ENCODE results near the gene F2RL1.
"Not testable (repeated sequence)": the region's sequence is repeated elsewhere in the genome, so short reads cannot be mapped to it uniquely, and the experiment has no call there.

Gene F2RL1, protein sequence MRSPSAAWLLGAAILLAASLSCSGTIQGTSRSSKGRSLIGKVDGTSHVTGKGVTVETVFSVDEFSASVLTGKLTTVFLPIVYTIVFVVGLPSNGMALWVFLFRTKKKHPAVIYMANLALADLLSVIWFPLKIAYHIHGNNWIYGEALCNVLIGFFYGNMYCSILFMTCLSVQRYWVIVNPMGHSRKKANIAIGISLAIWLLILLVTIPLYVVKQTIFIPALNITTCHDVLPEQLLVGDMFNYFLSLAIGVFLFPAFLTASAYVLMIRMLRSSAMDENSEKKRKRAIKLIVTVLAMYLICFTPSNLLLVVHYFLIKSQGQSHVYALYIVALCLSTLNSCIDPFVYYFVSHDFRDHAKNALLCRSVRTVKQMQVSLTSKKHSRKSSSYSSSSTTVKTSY

DNA sequence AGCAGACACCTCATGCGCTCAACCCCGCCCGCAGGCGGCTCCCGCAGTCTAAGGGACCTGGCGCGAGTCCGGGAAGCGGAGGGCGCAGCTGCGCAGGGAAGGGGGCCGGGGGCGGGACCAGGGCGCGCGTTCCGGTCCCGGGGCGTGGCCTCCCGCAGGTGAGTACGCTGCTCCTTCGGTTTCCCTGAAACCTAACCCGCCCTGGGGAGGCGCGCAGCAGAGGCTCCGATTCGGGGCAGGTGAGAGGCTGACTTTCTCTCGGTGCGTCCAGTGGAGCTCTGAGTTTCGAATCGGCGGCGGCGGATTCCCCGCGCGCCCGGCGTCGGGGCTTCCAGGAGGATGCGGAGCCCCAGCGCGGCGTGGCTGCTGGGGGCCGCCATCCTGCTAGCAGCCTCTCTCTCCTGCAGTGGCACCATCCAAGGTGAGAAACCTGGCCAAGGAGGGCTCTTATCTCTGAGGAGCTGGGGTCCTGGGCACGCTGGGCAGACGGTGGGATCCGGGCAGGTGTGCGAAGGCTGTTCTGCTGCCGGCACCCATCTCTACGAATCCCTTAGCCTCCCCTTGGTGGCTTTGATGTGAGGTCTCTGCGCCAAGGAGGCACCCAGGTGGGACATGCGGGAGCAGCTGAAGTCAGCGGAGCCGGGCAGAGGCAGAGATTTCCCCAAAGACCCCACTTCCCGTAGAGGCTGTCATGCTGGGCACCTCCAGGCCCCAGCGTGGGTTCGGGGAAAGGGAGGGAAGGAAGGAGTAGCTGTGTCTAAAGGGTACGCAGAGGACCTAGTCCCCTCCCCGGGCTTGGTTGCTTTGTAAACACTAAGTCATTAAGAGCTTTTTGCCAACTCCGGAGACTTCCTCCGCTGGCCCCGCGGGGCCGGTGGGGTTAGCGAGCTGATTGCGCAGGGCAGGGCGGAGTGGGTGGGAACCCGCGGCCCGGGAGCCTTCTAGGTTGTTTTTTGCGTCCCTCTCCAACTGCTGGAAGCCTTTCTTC, at the start of gene F2RL1:
TSS of gene F2RL1 (plus strand) at position 187 of the 988 bp plus-strand sequence. CDS start at position 340, 153 bp downstream.
- no peak for FAIRE-seq

DNA sequence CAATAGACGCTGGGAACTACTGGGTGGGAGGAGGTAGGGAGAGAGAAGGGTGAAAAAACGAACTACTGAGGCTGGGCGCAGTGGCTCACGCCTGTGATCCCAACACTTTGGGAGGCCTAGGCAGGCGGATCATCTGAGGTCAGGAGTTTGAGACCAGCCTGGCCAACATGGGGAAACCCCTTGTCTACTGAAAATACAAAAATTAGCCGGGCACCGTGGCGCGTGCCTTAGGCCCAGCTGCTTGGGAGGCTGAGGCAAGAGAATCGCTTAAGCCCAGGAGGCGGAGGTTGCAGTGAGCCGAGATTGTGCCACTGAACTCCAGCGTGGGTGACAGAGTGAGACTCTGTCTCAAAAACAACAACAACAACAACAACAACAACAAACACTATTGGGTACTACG, 47.8 kb upstream of the F2RL1 start:
- FAIRE-seq = not testable (repeated sequence)

DNA sequence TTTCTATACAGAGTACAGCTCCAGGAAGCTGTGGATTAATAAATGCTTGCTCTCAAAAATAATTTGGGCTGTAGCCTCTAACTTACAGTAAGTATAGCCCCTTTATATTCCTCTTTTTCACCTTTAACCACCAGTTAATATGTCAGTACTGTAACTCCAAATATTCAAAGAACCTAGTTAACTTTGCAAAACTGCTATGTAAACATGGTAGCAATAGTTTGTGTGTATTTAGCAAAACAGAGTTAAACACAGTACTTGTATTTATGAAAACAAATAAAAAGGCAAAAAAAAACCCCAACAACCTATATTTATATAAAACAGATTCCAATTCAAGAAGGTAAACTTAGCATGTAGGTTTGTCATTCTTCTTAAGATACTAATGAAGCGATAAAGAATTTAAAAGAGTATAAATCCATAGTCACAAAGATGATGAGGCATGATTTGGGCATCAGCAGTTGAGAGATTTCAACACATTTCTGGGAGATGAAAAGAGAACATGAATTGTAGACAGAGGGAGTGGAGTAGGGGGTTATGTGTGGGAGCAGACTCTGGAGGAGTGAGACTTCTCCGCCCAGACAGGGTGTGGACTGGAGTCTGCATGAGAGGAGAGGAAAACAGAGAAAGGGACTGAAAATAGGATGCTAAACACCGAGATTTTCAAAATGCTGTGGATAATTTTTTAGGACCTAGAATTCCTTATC, 47.0 kb upstream of the F2RL1 start:
- peak; percentile 71 for FAIRE-seq

DNA sequence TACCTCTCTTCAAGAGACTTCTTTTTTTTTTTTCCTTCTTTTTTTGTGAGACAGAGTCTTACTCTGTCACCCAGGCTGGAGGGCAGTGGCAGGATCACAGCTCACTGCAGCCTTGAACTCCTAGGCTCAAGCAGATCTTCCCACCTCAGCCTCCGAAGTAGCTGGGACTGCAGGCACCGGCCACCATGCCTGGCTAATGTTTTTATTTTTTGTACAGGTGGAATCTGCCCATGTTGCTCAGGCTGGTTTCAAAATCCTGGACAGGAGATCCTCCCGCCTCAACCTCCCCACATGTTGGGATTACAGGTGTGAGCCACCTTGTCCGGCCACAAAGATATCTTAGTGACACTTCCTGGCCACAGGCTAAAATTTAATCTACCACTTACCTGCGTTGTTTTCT, 42.9 kb upstream of the F2RL1 start:
- no peak for FAIRE-seq

DNA sequence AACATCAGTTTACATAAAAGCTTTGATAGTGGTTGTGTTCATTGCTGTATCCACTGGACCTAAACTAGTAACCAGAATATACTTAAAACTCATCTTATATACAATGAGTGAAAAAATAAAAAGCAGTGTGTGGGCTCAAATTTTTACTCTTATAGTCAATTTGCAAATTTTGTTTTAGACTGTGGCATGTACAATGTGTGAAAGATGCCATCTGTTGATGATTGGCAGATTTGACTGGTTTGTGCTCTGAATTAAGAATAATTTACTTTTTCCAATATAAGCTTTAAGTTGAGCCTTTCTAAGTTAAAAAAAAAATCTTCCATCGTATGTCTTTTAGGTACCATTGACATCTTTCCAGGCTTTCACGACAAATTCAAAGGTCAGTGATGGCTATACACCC, 42.4 kb upstream of the F2RL1 start:
- FAIRE-seq = no peak

DNA sequence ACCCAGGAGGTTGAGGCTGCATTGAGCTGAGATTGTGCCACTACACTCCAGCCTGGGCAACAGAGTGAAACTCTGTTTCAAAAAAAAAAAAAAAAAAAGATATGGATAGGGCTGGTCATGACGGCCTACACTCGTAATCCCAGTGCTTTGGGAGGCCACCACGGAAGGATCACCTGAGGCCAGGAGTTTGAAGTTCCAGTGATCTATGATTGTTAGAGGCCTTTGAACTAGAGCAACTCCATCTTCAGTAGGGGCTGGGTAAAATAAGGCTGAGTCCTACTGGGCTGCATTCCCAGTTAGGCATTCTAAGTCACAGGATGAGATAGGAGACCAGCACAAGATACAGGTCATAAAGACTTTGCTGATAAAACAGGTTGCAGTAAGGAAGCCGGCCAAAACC, 38.2 kb upstream of the F2RL1 start:
- FAIRE-seq = not testable (repeated sequence)

DNA sequence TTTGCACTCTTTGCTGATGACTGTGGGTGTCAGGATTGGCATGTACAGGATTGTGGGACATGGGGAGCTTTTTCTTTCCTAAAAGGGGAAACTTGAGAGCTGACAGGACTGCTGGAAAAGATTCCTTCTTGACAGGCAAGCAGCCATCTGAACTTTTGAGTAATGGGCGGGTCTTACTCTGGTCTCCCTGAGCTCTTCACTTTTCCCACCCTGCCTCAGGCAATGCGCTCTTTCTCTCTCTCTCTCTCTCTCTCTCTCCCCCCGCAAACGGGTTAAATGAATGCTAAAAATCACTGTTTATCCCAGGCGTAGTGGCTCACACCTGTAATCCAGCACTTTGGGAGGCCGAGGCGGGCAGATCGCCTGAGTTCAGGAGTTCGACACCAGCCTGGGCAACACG, 37.1 kb upstream of the F2RL1 start:
- no peak for FAIRE-seq

DNA sequence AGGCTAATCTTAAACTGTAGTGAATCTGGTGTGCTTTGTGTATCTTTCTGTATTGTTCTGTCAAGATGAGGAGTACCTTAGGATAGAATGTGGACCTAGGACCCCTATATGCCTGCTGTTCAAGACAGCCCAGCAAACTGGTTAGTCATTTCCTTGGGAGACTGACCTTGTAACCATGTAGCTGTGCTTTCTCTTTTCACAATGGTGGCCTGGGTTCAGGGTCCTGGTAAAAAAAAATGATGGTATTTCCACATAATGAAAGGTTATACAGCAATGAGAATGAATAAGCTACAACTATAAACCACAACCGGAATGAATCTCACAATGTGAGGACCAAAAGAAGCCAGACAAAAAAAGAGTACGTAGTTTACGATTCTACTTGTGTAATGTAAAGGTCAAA, 36.4 kb upstream of the F2RL1 start:
- FAIRE-seq = no peak

DNA sequence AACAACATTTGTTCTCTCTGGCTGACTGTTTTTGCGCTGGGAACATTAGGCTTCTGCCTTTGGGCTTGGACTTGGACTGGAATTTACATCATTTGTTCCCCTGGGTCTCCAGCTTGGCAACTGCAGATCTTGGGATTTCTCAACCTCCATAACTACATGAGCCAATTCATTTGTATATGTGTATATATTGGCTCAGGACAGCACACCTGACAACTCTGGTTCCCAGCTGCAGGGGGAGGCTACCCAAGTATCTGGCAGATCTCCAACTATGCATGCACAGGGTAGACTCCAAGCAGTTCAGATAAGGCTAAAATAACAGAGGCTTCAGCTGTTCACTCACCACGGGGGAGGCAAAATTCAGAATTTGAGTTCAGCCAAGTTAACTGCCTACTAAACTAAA, 31.6 kb upstream of the F2RL1 start:
- no peak for FAIRE-seq

DNA sequence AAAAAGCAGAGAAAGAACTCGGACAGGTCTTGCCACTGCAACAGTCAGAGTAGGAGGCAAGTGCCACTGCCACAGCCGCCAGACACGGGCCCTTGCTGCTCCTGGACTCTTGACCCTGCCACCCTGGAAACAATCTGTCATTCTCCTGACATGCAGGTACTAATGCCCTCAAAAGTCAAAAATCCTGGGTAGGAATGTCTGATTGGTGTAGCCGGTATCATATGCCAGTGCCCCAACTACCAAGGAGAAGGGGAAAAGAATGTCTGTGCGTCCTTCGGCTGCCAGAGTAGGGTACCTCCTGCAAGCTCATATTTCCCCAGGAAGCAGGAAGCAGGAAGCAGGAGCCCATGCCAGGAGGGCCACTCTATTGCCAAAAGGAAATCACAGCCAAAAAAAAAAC, 30.5 kb upstream of the F2RL1 start:
- FAIRE-seq = no peak

DNA sequence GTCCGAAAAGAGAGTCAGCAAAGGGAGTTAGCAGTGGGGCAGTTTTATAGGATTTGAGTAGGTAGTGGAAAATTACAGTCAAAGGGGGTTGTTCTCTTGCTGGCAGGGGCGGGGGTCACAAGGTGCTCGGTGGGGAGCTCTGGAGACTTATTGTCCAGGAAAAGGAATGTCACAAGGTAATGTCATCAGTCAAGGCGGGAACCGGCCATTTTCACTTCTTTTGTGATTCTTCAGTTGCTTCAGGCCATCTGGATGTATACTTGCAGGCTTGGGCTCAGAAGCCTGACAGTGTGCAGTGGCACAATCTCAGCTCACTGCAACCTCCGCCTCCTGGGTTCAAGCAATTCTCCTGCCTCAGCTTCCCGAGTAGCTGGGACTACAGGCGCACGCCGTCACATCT, 29.6 kb upstream of the F2RL1 start:
- not testable (repeated sequence) for FAIRE-seq

DNA sequence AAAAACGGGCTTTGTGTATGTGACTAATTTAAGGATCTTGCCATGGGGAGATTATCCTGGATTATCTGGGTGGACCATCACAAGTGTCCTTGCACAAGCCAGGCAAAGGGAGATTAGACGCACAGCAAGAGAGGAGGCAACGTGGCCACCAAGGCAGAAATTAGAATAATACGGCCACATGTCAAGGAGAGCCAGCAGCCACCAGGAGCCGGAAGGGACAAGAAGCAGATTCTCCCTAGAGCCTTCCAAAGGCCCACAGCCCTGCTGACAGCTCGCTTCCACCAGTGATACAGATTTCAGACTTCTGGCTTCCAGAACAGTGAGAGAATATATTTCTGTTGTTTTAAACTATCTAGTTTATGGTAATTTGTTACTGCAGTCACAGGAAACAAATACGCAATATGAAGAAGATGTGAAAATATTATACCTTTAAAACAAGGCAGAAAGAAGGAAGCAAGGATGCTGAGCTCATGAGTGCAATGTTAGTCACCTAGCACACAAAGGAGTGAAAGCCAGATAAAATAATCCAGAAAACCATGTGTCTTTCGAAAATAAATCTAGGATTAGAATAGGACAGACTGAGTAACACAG, 28.7 kb upstream of the F2RL1 start:
- FAIRE-seq = no peak

DNA sequence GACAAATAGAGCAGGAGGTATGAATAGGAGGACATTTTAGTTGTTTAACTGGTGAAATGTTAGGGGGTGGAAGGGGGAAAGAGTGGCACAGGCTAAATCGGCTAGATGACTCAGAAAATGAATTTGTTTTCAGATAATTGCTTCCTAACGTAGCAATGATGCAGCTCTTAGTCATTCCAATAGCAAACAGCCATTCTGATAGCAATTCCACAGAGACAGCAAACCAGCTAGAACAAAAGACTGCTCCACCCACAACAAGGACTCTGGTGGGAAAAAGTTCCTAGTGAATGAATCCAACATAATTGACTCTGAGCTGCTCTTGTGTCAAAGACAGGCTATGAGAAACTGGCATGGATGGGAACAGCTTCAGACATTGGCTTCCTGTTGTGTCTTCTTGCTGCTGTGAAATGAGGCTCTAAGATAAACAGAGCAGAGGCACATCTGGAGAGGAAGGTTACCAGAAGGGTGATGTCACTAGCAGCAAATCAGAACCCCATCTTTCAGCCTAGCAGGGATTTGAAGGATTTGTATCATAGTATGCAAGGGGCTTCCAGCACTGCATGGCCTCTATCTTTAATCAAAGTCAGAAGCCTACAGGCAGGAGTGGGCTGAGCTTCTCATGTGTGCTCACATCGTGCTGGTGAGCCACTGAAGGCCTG, 28.1 kb upstream of the F2RL1 start:
- FAIRE-seq = no peak

DNA sequence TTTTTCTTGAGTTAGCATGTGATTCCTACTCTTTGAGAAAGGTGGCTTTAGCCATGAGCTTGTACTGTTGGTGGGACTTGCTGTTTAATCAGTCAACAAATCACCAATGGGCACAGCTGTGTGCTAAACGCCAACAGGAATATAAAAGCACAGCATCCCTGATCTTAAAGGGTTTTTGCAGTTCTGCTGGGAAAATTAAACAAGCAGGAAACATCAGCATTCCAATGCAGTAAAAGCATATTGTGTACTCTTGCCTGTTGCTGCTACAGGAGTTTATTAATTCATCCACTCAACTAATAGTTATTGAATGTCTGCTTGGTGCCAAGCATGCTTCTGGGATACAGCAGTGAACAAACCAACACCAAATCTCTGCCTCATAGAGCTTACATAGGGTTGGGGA, 27.4 kb upstream of the F2RL1 start:
- no peak for FAIRE-seq

DNA sequence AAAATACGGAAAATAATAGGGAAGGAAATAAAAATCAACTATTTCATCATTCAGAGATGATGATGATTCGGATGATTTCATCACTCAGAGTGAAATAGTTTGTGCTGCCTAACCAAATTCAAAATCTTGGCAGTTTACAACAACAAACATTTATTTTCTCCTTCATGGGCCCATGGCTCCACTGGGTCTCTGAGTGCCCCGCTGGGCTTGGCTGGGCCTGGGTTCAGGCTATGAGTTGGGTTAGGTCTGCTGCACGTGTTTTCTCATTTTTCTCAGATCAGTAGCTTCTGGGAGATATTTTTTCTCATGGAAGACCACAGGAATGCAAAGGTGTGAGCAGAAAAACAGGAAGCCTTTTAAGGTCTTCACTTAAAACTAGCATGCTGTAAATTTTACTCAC, 24.0 kb upstream of the F2RL1 start:
- FAIRE-seq = no peak

DNA sequence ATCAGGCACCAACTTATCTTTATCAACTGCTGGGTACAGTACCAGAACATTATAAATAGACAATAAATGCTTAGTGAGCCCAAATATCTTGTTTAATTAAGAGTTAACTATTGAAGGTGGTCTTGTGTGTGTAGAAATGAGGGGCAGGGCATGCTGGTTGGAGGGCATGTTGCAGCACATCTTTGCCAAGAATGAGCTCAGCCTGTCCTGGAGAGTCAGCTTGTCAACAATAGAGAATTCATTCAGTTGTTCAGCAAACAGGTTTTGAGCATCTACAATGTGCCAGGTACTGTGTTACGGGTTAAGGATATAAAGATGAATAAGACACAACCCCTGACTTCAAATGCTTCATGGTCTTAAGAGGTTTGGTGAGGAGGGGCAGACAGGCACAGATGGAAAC, 19.2 kb upstream of the F2RL1 start:
- FAIRE-seq = no peak

DNA sequence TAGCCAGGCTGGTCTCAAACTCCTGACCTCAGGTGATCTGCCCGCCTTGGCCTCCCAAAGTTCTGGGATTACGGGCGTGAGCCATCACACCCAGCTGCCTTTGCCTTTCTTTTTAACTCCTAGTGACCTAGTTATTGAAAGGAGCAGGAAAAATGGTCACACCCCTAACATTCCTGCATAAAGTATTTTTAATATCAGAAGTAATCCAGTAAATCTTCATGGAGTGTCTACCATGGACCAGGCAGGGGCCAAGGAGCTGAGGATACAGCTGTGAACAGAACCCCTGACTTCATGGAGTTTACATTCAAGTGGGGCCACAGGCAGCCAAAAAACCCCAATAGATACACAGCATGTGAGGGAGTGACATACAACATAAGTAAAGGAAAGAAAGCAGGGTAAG, 18.3 kb upstream of the F2RL1 start:
- FAIRE-seq = no peak

DNA sequence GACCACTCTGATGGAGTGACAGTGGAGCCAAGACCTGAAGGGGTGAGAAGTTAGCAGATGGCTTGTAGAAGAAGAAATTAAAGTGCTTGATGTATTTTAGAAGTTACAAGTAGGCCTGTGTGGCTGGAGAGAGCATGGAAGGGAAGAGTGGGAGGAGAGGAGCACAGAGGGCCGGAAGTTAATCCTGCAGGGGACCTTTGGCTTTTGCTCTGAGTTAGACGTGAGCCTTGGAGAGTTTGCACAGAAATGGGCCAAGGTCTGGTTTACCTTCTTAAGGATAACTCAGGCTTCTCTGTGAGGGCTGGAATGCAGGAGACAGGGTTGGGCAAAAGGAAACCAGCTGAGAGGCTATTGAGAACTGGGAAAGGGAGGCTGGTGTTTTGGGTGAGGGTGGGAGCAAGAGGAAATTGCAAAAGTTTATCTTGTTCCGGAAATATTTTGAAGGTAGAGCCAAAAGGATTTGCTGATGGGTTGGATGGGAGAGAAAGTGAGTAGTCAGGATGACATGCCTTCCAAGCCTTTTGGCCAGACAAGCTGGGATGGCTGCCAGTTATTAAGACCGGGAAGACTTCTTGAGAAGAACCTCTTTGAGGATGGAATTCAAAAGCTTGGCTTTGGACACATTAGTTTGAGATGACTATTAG, 17.5 kb upstream of the F2RL1 start:
- no peak for FAIRE-seq

DNA sequence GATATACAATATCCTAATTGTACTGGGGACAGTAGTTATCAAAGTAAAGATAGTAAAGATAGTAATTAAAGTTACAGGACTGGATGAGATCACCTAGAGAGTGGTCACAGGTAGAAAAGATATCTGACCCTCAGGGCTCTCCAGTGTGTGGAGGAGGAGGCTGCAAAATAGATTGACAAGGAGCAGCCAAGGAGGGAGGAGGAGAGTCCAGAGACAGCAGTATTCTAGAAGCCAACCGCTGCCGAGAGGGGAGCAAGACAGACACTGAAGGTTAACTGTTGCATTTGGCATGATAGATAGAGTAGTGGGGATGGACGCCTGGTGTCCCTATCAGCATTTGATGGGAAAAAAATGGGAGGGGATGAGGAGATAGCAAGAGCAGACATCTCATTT, 17.0 kb upstream of the F2RL1 start:
- FAIRE-seq = no peak

DNA sequence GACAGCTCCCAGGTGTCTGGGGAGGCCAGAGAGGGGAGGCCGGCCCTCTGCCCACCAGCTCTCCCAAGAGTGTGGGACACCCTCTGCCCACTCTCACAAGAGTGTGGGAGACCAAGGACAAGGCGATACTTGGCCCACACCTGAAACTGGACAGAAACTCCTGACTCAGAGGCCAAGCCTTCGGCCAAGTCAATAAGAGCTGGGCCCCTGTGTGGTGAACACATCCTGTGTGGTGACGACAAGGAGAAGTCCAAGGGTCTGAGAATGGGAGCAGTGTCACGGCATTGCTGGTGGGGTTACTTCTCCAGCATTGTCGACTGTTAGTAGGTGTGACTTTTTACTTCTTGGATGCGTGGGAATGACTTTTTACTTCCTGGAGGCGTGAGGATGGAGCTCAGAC, 14.6 kb upstream of the F2RL1 start:
- no peak for FAIRE-seq

DNA sequence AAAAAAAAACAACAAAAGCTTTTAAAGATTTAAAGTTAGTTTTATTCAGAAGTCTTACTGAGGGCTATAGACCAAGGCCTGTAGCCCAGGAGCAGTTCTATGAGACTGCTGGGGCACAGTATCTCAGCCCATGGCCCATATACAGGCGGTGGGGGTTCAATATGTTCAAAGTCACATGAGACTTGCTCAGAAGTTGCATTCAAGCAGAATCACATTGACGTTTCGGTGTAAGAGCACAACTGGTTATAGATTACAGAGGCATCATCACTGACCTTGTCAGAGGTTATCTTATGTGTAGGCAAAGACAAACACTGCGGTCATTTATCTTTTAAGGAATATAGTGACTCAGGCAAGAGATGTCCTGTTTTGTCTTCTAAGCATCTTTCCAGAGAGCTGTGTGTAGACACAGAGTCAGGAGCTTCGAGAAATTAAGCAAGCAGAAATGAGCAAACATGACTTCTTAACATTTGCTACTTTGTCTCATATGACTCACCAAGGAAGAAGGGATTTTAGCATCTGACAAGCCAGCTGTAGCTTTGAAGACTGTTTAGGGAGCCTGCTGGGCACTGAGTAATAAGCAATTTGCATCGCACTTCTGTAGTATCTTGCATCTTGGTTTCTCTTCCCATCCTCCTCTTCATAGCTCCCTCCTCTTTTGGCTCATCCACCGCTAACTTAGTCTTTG, 12.9 kb upstream of the F2RL1 start:
- FAIRE-seq = peak; percentile 85
